ENCODE data around the gene MYO1E. TPM values are rescaled to one million over a fixed set of nuclear protein-coding genes. Genes with fewer than 3 reads are reported as not detected.

MYO1E gene
- total RNA-seq, 6 experiments from 2014 or later = 45.2 to 139 (median 68.9) TPM

DNA sequence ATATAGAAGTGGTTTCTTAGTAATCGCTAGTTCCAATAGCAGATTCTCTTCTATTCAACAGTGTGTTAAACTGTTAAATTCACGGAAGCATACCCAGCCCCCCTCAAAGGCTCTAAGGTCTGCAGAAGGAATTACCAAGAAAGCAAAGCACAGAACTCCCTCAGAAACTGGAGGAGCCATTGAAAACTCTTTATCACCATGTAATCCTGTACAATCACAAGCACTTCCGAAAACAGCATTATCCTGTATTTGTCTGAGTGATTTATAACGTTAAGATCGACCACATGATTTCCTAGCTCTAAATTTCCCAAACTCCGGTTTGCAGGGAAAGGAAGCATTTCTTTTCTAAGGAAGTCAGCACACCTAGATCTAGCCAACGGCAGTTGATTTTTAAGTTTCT lies 20.0 kb downstream of the MYO1E start:
- WGBS (ENCODE audit: insufficient coverage, low coverage, low lambda C conversion rate, missing lambda C conversion rate) = 48% methylated on average over 7 of the region's 7 CpGs
- Histone ChIP-seq H3K4me3 (no peak overlapping the region), H3K4me1 (peaks cover 0 to 4% (median 0%) of the 10 kb centered on the region in 4 donors), H3K27ac (no peak overlapping the region), H3K27me3 (no peaks in the 10 kb centered on the region), H3K36me3 (no peaks in the 10 kb centered on the region), H3K9me3 (no peaks in the 10 kb centered on the region)
- ATAC-seq (no peak), DNase-seq (no peak)
- intact Hi-C loops (cut with DNase I) = no loop called here
- TF ChIP-seq POLR2A (IDR thresholded peaks at IDR 0.05) = no peak
- TF ChIP-seq, protein P1, sequence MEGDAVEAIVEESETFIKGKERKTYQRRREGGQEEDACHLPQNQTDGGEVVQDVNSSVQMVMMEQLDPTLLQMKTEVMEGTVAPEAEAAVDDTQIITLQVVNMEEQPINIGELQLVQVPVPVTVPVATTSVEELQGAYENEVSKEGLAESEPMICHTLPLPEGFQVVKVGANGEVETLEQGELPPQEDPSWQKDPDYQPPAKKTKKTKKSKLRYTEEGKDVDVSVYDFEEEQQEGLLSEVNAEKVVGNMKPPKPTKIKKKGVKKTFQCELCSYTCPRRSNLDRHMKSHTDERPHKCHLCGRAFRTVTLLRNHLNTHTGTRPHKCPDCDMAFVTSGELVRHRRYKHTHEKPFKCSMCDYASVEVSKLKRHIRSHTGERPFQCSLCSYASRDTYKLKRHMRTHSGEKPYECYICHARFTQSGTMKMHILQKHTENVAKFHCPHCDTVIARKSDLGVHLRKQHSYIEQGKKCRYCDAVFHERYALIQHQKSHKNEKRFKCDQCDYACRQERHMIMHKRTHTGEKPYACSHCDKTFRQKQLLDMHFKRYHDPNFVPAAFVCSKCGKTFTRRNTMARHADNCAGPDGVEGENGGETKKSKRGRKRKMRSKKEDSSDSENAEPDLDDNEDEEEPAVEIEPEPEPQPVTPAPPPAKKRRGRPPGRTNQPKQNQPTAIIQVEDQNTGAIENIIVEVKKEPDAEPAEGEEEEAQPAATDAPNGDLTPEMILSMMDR (IDR thresholded peaks at IDR 0.05) = no peak

DNA sequence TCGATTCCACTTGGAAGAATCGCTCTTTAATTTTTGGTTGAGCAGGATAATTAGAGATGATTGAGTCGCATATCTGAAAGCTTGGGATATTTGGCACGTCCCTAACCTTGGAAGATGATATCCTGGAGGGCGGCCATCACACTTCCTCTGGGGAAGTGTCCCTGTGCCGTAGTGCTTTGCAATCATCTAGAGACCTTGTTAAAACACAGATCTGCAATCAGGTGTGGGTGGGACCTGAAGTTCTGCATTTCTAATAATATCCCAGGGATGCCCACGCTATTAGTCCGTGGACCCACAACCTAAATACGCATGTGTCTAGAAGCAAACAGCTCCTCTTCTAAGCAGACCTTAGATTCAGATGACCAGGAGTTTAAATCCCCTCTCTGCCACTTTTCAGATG lies 20.5 kb downstream of the MYO1E start:
- Histone ChIP-seq H3K9me3 (no peaks in the 10 kb centered on the region), H3K36me3 (no peaks in the 10 kb centered on the region), H3K4me3 (no peak overlapping the region), H3K27ac (no peak overlapping the region), H3K27me3 (no peaks in the 10 kb centered on the region), H3K4me1 (peaks cover 0 to 4% (median 0%) of the 10 kb centered on the region in 4 donors)
- TF ChIP-seq, protein P1 (IDR thresholded peaks at IDR 0.05) = no peak
- TF ChIP-seq POLR2A (IDR thresholded peaks at IDR 0.05) = no peak
- WGBS (ENCODE audit: insufficient coverage, low coverage, low lambda C conversion rate, missing lambda C conversion rate) = 65% methylated on average over 7 of the region's 9 CpGs
- intact Hi-C loops (cut with DNase I) = no loop called here
- DNase-seq = no peak
- peak in 1 of 4 donors; percentile 29 for ATAC-seq

DNA sequence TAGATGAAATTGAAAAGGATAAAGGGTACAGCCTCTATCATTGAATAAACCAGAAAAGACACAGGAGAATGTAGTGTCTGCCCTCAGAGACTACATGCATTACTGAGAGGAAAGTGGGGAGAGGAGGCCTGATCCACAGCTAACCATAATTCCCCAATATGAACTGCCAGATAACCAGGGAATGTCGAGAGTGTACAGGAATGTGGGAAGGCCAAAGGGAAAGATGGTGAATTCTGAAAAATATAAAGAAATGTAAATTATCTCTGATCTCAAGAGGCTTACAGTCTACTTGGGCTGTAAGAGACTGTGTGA lies 22.3 kb downstream of the MYO1E start:
- no peaks in the 10 kb centered on the region for H3K36me3 ChIP-seq
- no peaks in the 10 kb centered on the region for H3K9me3 ChIP-seq
- ATAC-seq (no peak), DNase-seq (no peak)
- TF ChIP-seq, protein P1 (IDR thresholded peaks at IDR 0.05) = no peak
- TF ChIP-seq POLR2A (IDR thresholded peaks at IDR 0.05) = no peak
- H3K4me3 ChIP-seq = no peak overlapping the region
- H3K27me3 ChIP-seq = no peaks in the 10 kb centered on the region
- WGBS (ENCODE audit: insufficient coverage, low coverage, low lambda C conversion rate, missing lambda C conversion rate) = 100% methylated on average over 1 of the region's 1 CpG
- intact Hi-C loops (cut with DNase I) = no loop called here
- H3K4me1 ChIP-seq = peaks cover 0 to 4% (median 0%) of the 10 kb centered on the region in 4 donors
- H3K27ac ChIP-seq = no peak overlapping the region

DNA sequence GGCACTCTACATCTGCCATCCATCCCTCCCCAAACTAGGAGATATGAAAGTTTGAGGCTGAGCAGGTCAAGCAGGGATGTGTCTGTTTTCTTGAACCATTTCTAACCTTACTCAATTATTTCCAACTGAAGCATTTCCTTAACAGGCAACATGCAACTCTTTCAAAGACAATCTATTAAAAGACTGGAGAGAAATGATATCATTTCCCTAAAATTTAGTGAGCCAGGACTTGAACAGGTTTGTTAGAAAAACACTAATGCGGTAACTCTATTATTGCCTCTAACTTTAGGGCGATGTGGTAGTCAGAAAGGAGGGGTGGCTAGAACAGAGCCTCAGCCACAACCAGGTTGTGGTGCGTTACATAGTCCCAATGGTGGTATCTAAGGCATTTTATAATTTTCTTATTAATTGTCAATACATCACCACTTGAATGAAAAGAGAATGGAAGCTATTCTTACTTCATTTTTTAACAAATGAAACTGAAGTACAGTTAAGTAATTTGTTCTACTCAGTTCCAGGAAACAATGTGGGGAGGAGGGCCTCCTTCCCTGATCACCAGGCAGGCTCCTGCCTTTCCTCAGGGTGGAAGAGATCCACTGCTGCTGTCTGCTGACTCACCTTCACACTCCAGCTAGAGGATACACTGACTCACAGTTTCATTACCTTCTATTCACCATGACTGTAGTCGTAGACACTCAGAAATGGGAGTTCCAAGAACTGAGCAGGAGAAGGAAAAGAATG lies 22.8 kb downstream of the MYO1E start:
- Histone ChIP-seq H3K36me3 (no peaks in the 10 kb centered on the region), H3K4me3 (no peak overlapping the region), H3K4me1 (peaks cover 0 to 4% (median 0%) of the 10 kb centered on the region in 4 donors), H3K9me3 (no peaks in the 10 kb centered on the region), H3K27ac (no peak overlapping the region), H3K27me3 (no peaks in the 10 kb centered on the region)
- intact Hi-C loops (cut with DNase I) = no loop called here
- ATAC-seq (peak; percentile 49 to 96 (median 60)), DNase-seq (no peak)
- TF ChIP-seq, protein P1 (IDR thresholded peaks at IDR 0.05) = no peak
- no peak for TF ChIP-seq POLR2A (IDR thresholded peaks at IDR 0.05)
- WGBS (ENCODE audit: insufficient coverage, low coverage, low lambda C conversion rate, missing lambda C conversion rate) = 74% methylated on average over 4 of the region's 4 CpGs
